GM19372 (cell line): ENCODE data around the gene GNMT.
"Not testable (repeated sequence)": the region's sequence is repeated elsewhere in the genome, so short reads cannot be mapped to it uniquely, and the experiment has no call there.

Experiments
- ATAC-seq: cut with Tn5 transposase; IDR thresholded peaks from one replicate; pipeline ENCODE4 v1.9.1; 2021; ENCODE audit warnings: mild to moderate bottlenecking, low read depth, moderate library complexity; ENCODE audit not compliant: unreplicated experiment

Gene GNMT

GRCh38 chr6:42940493-42941045 lies 20.0 kb upstream of the GNMT start:
- no peak for ATAC-seq

DNA sequence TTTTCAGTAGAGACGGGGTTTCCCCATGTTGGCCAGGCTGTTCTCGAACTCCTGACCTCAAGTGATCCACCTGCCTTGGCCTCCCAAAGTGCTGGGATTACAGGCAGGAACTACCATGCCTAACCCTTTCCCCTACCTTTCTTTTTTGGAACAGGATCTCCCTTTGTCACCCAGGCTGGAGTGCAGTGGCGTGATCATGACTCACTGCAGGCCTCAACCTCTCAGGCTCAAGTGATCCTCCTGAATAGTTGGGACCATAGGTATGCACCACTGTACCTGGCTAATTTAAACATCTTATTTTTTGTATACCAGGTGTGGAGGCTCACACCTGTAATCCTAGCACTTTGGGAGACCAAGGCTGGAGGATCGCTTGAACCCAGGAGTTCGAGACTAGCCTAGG lies 19.2 kb upstream of the GNMT start:
- not testable (repeated sequence) for ATAC-seq

GRCh38 chr6:42942444-42942843 lies 18.1 kb upstream of the GNMT start:
- no peak for ATAC-seq

- no peak for ATAC-seq
These were observed 12.6 kb upstream of the GNMT start for GRCh38 chr6:42947950-42948349.

- ATAC-seq = no peak
These were observed 8.2 kb upstream of the GNMT start for GRCh38 chr6:42952389-42952788.

DNA sequence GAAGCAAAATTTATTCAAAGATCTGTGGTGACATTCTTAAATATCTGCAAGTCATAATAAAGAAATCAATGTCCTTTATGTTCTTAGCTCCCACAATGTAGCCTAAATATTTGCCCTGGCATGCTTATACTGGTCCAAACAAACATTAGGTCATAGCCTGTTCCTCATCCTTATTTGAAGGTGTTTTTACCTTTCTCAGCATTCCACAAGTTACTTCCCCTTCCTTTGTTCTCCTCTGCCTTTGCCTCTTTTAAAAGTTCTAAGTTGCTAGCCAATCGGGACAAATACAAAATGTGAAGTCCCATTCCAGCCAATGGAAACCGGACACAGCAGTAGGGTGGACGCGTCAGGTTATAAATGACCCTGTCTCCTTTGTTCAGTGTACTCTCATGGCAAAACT lies 6.1 kb upstream of the GNMT start:
- not testable (repeated sequence) for ATAC-seq

DNA sequence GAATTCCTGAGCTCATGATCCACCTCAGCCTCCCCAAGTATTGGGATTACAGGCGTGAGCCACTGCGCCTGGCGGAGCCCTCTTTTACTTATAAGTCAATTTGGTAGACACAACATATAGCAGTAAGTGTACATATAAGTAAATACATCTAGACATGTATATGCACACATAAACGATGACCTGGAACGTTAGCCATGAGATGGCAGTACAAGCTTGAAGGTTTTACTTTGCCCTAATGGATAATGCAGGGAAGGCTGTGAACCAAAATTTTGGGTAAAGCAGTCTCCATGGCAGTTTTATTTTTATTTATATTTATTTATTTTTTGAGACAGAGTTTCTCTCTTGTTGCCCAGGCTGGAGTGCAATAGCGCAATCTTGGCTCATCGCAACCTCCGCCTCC lies 2.4 kb upstream of the GNMT start:
- ATAC-seq = no peak

GRCh38 chr6:42959917-42960242 lies 674 bp upstream of the GNMT start:
- no peak for ATAC-seq

DNA sequence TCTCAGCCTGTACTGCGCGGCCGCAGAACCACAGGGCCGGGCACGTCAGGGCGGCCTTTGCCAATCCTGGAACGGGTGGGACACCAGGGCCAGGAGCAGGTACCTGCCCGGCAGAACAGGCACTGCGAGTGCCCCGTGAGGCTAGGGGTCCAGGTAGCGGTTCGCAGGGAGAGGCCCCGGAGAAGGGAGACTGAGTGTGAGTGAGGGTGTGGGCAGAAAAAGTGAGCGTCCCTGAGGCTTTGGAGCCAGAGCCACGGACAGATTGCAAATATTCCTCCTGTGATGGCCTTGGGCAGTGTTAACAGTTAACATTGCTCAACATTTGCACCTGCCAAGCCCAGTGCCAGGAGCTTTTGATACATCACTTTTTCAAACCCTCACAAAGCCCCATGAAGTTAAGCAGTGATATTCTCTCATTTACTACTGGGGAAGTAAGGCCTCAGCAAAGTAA lies 491 bp downstream of the GNMT start:
- no peak for ATAC-seq

- no peak for ATAC-seq
These were observed 1.5 kb downstream of the GNMT start for GRCh38 chr6:42962096-42962495.

DNA sequence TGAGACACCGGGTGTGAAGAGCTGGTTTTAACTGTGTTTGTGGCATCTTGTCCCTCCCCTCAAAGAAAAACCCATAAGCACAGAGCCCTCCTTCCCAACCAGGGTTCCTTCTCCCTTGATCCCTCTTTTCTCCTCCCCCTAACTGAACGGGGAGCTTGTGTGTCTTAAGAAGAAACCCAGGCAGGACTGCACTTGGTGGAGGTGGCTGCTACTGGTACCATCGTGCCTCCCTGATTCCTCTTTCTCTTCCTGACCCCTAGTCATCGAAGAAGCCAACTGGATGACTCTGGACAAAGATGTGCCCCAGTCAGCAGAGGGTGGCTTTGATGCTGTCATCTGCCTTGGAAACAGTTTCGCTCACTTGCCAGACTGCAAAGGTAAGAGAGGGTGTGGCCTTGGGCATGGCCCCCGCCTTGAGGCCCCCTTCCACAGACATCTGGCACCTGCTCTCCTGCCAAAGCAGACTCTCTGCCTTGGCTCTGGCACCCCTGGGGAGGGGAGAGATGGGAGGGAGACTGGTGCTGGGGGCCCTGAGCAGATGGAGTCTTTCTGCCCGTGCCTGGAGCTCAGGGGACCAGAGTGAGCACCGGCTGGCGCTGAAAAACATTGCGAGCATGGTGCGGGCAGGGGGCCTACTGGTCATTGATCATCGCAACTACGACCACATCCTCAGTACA lies 2.1 kb downstream of the GNMT start:
- ATAC-seq = no peak

DNA sequence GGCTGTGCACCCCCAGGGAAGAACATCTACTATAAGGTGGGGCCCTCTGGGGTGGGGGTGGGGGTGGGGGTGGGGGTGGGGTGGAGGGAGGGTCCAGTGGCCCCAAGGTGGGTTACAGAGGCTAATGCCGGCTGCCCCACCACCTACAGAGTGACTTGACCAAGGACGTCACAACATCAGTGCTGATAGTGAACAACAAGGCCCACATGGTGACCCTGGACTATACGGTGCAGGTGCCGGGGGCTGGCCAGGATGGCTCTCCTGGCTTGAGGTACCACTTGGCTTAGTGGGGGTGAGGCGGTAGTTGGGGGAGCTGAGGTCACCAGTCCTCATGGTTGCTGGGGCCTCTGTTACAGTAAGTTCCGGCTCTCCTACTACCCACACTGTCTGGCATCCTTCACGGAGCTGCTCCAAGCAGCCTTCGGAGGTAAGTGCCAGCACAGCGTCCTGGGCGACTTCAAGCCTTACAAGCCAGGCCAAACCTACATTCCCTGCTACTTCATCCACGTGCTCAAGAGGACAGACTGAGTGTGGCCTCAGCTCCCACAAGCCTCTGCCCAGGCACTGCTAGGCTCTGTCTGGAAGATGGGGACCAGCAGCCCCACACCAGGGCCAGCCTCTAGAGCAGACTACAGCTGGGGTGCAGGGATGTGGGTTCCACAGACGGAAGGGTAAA lies 2.8 kb downstream of the GNMT start:
- no peak for ATAC-seq

DNA sequence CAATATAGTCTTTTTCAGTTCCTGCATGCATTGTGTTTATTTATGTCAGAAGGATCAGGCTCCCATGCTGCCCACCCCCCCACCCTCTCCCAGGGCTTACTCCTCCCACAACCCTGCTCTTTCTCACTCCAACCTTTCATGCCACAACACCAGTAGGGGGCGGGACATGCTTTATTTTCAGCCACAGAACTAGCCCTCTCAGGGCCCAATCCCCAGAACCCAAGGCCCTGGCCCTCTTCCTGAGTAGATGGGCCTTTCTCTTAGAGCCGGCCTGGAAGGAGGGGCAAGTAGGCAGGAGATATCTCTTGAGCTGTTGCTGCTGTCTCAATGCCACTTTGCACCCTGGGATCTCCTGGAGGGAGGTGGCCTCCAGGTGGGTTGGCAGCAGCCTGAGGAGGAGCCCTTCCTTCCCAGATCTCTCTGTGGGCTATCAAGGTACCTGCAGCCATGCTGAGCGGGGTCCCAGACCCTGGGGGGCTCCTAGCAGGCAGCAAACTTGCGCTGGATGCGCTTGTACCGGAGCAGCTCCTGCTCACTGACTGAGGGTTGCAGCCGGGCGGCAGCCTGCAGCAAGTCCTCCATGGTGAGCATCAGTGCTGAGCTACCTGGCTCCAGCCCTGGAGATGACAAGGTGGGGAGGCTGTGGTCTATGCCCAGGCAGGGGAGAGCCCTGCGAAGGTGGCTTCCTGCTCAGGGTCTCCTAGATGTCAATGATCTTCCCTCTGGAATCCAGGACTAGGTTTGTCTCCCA lies 3.5 kb downstream of the GNMT start:
- no peak for ATAC-seq

- no peak for ATAC-seq
These were observed 6.0 kb downstream of the GNMT start for GRCh38 chr6:42966571-42966970.

- no peak for ATAC-seq
These were observed 6.7 kb downstream of the GNMT start for GRCh38 chr6:42967228-42967627.

GRCh38 chr6:42968126-42968701 lies 7.7 kb downstream of the GNMT start:
- no peak for ATAC-seq

DNA sequence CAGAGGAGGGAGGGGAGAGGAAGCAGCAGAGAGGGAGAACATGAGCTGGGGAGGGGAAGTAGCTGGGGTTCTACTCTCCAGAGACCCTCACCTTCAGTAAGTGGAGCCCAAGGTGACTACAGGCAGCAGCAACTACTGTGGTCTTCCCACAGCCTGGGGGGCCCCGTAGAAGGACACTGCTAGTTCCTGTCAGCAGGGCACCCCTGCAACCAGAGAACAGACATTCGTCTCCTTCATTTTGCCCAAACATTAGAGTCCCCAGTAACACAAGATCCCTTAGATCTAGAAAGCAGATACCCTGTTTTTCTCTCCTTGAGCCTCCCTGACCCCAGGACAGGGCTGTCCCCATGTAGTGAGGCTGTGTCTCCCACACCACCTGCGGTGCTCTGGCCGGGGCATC lies 8.2 kb downstream of the GNMT start:
- no peak for ATAC-seq

DNA sequence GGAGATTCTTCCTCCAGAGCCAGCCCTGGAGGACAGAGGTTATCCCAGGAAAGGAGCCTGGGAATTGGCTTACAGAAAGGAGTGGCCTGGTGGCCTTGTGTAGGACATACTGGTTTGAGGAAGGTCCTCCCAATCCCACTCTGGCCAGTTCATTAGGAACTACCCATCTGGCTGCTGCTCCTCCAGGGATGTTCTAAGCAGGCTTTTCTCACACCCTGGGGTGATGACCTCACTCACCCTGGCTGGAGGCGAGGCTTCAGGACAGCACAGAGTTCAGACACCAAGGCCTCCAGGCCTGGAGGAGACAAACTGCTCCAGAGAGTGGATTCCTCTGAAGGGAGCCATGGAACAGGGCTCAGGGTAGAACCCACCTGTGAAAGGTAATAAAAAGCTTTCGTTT lies 8.9 kb downstream of the GNMT start:
- no peak for ATAC-seq

DNA sequence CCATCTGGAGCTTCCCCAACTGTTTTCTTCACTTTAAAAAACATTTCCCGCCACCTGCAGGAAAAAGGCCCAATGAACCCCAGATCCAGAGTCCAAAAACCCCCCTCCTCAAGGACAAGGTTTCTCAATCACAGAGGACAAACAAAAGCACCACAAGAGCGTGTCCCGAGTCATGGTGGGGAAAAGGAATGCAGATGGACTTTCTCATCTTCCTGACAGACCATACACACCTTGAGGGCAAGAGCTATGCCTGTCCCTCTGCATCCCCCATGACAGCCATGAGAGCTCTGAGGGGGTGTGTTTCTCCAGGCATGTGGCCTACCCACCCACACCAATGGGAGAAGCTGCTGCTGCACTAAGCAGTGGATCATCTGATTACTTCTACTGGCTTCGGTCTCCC lies 9.4 kb downstream of the GNMT start:
- ATAC-seq = no peak

GRCh38 chr6:42970871-42971612 lies 10.5 kb downstream of the GNMT start:
- no peak for ATAC-seq
